DOHH2 (cell line): ENCODE measurements around the gene OLIG3.

Experiments
- H3F3A ChIP-seq: fragments of 200-600 bp; sonication (generic), shearing (Covaris generic); 2 replicates; pipeline ENCODE4 v1.6.0; 2016; ENCODE audit warnings: antibody characterized with exemption, mild to moderate bottlenecking; ENCODE audit not compliant: control insufficient read depth, insufficient read depth
- H3K27ac ChIP-seq: fragments of 200-600 bp; sonication (generic); 2 replicates; pipeline ENCODE4 v1.5.1; 2014; ENCODE audit warnings: low read depth, mild to moderate bottlenecking, low read length, moderate library complexity
- H3K27me3 ChIP-seq: fragments of 200-600 bp; sonication (generic); 2 replicates; pipeline ENCODE4 v1.6.1; 2014; ENCODE audit warnings: mild to moderate bottlenecking, low read length, mixed read lengths; ENCODE audit not compliant: control insufficient read depth
- H3K36me3 ChIP-seq: fragments of 200-600 bp; sonication (generic); 2 replicates; pipeline ENCODE4 v1.6.1; 2014; ENCODE audit warnings: mild to moderate bottlenecking, low read length, moderate library complexity, mixed read lengths; ENCODE audit not compliant: control insufficient read depth
- H3K4me1 ChIP-seq: fragments of 200-600 bp; sonication (generic); 2 replicates; pipeline ENCODE4 v1.6.1; 2014; ENCODE audit warnings: mild to moderate bottlenecking, low read length, mixed read lengths; ENCODE audit not compliant: control insufficient read depth
- H3K4me2 ChIP-seq: fragments of 200-600 bp; sonication (generic); 2 replicates; pipeline ENCODE4 v1.6.0; 2014; ENCODE audit warnings: mild to moderate bottlenecking, low read length, moderate library complexity
- H3K4me3 ChIP-seq: fragments of 200-600 bp; sonication (generic); 2 replicates; pipeline ENCODE4 v1.5.1; 2014; ENCODE audit warnings: mild to moderate bottlenecking, low read length, mixed read lengths
- H3K79me2 ChIP-seq: fragments of 200-600 bp; sonication (generic); 2 replicates; pipeline ENCODE4 v1.6.1; 2014; ENCODE audit warnings: mild to moderate bottlenecking, low read length, mixed read lengths; ENCODE audit not compliant: control insufficient read depth
- H3K9me2 ChIP-seq: fragments of 200-600 bp; sonication (generic); replicated peaks from 2 replicates; pipeline ENCODE4 v1.6.1; 2014; ENCODE audit warnings: mild to moderate bottlenecking, low read length, mixed read lengths; ENCODE audit not compliant: control insufficient read depth
- H3K9me3 ChIP-seq: fragments of 200-600 bp; sonication (generic); 2 replicates; pipeline ENCODE4 v1.6.1; 2014; ENCODE audit warnings: antibody characterized with exemption, low read length, mixed read lengths; ENCODE audit not compliant: control insufficient read depth, insufficient read depth
- H4K20me1 ChIP-seq: fragments of 200-600 bp; sonication (generic); 2 replicates; pipeline ENCODE4 v1.6.0; 2014; ENCODE audit warnings: low read depth, mild to moderate bottlenecking, antibody characterized with exemption, low read length, moderate library complexity; ENCODE audit not compliant: control insufficient read depth, insufficient read depth
- CTCF ChIP-seq: fragments of 200-600 bp; sonication (generic); IDR thresholded peaks from one replicate; pipeline ENCODE4 v1.5.1; 2014; ENCODE audit warnings: antibody characterized with exemption, mild to moderate bottlenecking, low read depth, low read length; ENCODE audit not compliant: poor library complexity, severe bottlenecking
- EZH2phosphoT487 ChIP-seq: fragments of 200-600 bp; sonication (generic); IDR thresholded peaks from 2 replicates; pipeline ENCODE4 v1.6.1; 2017; ENCODE audit warnings: borderline replicate concordance, mild to moderate bottlenecking, antibody characterized with exemption, low read length, moderate library complexity, mixed read lengths

Gene OLIG3

GRCh38 chr6:137490961-137491360, 3.2 kb downstream of the OLIG3 start:
- Histone ChIP-seq H3K27ac (no peak overlapping the region), H3K4me2 (no peak overlapping the region), H4K20me1 (no peaks in the 10 kb centered on the region), H3K9me2 (no peaks in the 10 kb centered on the region), H3K4me1 (no peaks in the 10 kb centered on the region), H3K79me2 (no peaks in the 10 kb centered on the region), H3K4me3 (no peak overlapping the region), H3K36me3 (no peaks in the 10 kb centered on the region), H3F3A (no peaks in the 10 kb centered on the region), H3K9me3 (peaks cover 16% of the 10 kb centered on the region), H3K27me3 (peaks cover 11% of the 10 kb centered on the region)
- TF ChIP-seq EZH2phosphoT487 (no peak), CTCF (no peak)

GRCh38 chr6:137490006-137490905, 3.9 kb downstream of the OLIG3 start:
- H3K4me1 ChIP-seq = no peaks in the 10 kb centered on the region

GRCh38 chr6:137489046-137490005, 4.9 kb downstream of the OLIG3 start:
- H3K79me2 ChIP-seq = no peaks in the 10 kb centered on the region
- no peaks in the 10 kb centered on the region for H3F3A ChIP-seq
- H3K27ac ChIP-seq = no peak overlapping the region
- H3K9me2 ChIP-seq = no peaks in the 10 kb centered on the region
- no peaks in the 10 kb centered on the region for H4K20me1 ChIP-seq
- H3K9me3 ChIP-seq = peaks cover 4% of the 10 kb centered on the region; the same call in 1 of the 2 replicates
- H3K4me1 ChIP-seq = no peaks in the 10 kb centered on the region
- H3K36me3 ChIP-seq = no peaks in the 10 kb centered on the region
- TF ChIP-seq EZH2phosphoT487 = no peak
- no peak overlapping the region for H3K4me2 ChIP-seq
- H3K27me3 ChIP-seq = peaks cover 14% of the 10 kb centered on the region
- H3K4me3 ChIP-seq = no peak overlapping the region

More at GRCh38 chr6:137490006-137490905, 3.9 kb downstream of the OLIG3 start:
- no peak overlapping the region for H3K4me3 ChIP-seq
- H3F3A ChIP-seq = no peaks in the 10 kb centered on the region
- peaks cover 14% of the 10 kb centered on the region for H3K27me3 ChIP-seq
- no peak overlapping the region for H3K4me2 ChIP-seq
- H3K36me3 ChIP-seq = no peaks in the 10 kb centered on the region
- no peaks in the 10 kb centered on the region for H3K79me2 ChIP-seq
- peaks cover 13% of the 10 kb centered on the region for H3K9me3 ChIP-seq
- no peaks in the 10 kb centered on the region for H4K20me1 ChIP-seq
- TF ChIP-seq CTCF (no peak), EZH2phosphoT487 (no peak)
- no peaks in the 10 kb centered on the region for H3K9me2 ChIP-seq
- H3K27ac ChIP-seq = no peak overlapping the region
